AG04449 (cell line): Measurements from ENCODE around the gene SMG5.

Experiments used
- CTCF ChIA-PET: fragments of 350-600 bp; formaldehyde crosslinking; extraction: SDS; loops from one replicate; lab custom pipeline; 2021; ENCODE audit warnings: antibody characterized with exemption; lab: Yijun Ruan, JAX
- POLR2A ChIA-PET: fragments of 400-600, 350-600 bp; formaldehyde crosslinking; extraction: SDS; loops from one replicate; lab custom pipeline; 2020; ENCODE audit warnings: antibody characterized with exemption, inconsistent platforms; lab: Yijun Ruan, JAX
- DNase-seq: peaks from one replicate; pipeline ENCODE4 v3.0.0-alpha.2; 2010; ENCODE audit warnings: low read depth, low spot score
- H3K4me3 ChIP-seq: 2 replicates; pipeline ENCODE4 v1.5.1; 2011; ENCODE audit warnings: low read depth, mild to moderate bottlenecking, control low read depth, low read length
- CTCF ChIP-seq: IDR thresholded peaks from one replicate; pipeline ENCODE4 v1.5.1; 2011; ENCODE audit warnings: mild to moderate bottlenecking, moderate library complexity, low read length, control low read depth, inconsistent platforms; ENCODE audit not compliant: insufficient read depth; ENCODE audit errors: missing control alignments

SMG5 gene

GRCh38 chr1:156228501-156228900, 54.1 kb downstream of the SMG5 start:
- TF ChIP-seq CTCF = no peak
- POLR2A ChIA-PET = no interaction called here
- CTCF ChIA-PET = interaction anchor here (1.0 to 14.6 kb wide), 5 partner anchors 9 to 136 kb away, joined by 3 to 340 read pairs (median 5); no protein-coding TSS in a partner anchor
- no peak for DNase-seq
- H3K4me3 ChIP-seq = no peak overlapping the region

DNA sequence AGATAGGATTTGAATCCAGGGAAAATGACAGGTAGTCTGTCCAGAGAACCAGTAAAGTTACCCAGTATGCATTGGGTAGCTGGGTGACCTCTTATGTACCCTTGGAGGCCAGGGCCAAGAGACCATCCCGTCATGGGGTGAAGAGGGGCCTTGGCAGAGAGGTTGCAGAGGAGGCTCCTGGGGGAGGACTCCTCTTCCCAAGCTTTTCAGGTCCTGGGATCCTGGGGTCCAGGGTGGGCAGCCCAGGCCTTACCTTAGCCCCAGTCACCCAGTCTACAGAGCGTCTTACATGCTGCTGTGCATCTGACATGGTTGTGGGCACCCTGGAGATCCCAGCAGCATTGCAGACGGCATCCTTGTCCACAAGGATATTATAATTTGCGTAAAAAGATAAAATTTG, 55.8 kb downstream of the SMG5 start:
- H3K4me3 ChIP-seq = no peak overlapping the region
- no peak for TF ChIP-seq CTCF
- ChIA-PET POLR2A (no interaction called here), CTCF (interaction anchor here (0.9 to 14.6 kb wide), 15 partner anchors 9 to 222 kb away, joined by 3 to 340 read pairs (median 14); partner anchors contain the start of genes SEMA4A and TMEM79)
- no peak for DNase-seq

DNA sequence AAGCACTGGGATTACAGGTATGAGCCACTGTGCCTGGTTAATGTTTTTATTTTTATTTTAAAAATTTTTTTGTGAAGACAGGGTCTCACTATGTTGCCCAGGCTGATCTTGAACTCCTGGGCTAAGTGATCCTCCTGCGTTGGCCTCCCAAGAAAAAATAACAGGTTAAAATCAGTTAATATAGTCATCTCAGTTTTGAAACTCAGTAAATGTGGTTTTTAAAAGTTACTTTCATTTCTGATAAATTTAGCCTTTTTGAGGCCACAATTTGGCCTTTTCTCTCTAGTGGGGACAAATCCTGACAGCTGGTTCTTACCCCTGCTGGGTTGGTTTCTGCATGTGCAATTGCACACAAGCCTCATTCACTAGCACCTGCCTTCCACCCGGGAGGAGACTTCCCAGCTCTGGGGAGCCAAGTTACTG, 56.5 kb downstream of the SMG5 start:
- no peak for TF ChIP-seq CTCF
- DNase-seq = no peak
- POLR2A ChIA-PET = no interaction called here
- H3K4me3 ChIP-seq = no peak overlapping the region
- CTCF ChIA-PET = interaction anchor here (0.9 to 14.6 kb wide), 28 partner anchors 8 to 222 kb away, joined by 3 to 340 read pairs (median 10); partner anchors contain the start of genes PMF1, SEMA4A, SLC25A44 and SMG5

DNA sequence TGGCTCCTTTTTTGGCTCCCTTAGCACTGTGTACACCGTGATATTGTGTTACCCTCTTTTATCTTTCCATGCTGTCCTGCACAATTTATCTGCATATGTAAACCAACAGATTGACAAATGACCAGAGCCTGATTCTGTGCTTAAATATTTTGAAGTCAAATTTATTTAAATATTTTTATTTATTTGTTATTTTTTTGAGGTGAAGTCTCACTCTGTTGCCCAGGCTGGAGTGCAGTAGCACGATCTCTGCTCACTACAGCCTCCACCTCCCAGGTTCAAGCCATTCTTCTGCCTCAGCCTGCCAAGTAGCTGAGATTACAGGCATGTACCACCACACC, 57.0 kb downstream of the SMG5 start:
- TF ChIP-seq CTCF = no peak
- ChIA-PET POLR2A (interaction anchor here (1.0 kb wide), 1 partner anchor 74 kb away, joined by 4 read pairs; no protein-coding TSS in a partner anchor), CTCF (interaction anchor here (0.6 to 14.6 kb wide), 41 partner anchors 8 to 221 kb away, joined by 3 to 340 read pairs (median 7); partner anchors contain the start of genes BGLAP, PMF1, SEMA4A and SLC25A44)
- H3K4me3 ChIP-seq = no peak overlapping the region
- no peak for DNase-seq

DNA sequence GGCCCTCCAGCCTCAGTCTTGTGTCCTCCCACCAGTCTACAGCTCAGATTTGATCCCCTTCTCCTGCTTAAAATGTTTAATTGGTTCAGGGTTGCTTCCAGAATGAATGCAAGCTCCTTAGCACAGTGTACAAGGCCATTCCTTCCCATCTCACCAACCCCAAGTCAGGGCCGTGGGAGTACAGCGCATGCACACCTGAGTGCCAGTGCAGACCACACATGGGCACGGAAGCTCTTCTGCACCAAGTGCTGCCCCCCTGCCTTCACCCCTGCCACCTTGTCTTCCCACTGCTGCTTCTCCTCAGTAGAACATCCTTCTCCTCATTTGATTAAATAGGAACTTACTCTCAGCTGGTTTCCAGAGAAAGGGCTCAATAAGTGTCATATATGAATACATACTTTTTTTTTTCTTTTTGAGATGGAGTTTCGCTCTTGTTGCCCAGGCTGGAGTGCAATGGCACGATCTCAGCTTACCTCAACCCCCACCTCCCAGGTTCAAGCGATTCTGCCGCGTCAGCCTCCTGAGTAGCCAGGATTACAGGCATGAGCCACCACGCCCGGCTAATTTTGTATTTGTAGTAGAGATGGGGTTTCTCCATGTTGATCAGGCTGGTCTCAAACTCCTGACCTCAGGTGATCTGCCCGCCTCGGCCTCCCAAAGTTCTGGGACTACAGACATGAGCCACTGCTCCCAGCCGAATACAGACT, 60.5 kb downstream of the SMG5 start:
- ChIA-PET CTCF (interaction anchor here (0.8 to 14.6 kb wide), 9 partner anchors 10 to 138 kb away, joined by 3 to 340 read pairs (median 3); no protein-coding TSS in a partner anchor), POLR2A (interaction anchor here (1.1 kb wide), 1 partner anchor 9 kb away, joined by 4 read pairs; the partner anchor contains the start of gene PMF1)
- H3K4me3 ChIP-seq = no peak overlapping the region
- no peak for DNase-seq
- TF ChIP-seq CTCF = no peak

DNA sequence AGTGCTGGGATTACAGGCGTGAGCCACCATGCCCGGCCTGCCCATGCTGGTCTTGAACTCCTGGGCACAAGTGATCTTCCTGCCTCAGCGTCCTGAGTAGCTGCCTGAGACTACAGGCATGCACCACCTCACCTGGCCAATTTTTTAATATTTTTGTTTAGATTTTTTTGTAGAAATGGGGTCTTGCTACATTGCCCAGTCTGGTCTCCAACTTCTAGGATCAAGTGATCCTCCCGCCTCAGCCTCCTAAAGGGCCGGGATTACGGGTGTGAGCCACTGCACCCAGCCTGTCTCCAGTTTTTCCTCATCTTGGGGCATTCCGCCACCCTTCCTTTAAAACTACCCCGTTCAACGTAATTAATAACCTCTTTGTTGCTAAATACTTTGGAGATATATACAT, 62.4 kb downstream of the SMG5 start:
- TF ChIP-seq CTCF = no peak
- ChIA-PET CTCF (interaction anchor here (1.7 to 14.6 kb wide), 2 partner anchors 78 to 127 kb away, joined by 4 to 340 read pairs; no protein-coding TSS in a partner anchor), POLR2A (no interaction called here)
- no peak overlapping the region for H3K4me3 ChIP-seq
- no peak for DNase-seq
